Measurements from ENCODE around the gene PXDN.

- TF ChIP-seq, protein P1, sequence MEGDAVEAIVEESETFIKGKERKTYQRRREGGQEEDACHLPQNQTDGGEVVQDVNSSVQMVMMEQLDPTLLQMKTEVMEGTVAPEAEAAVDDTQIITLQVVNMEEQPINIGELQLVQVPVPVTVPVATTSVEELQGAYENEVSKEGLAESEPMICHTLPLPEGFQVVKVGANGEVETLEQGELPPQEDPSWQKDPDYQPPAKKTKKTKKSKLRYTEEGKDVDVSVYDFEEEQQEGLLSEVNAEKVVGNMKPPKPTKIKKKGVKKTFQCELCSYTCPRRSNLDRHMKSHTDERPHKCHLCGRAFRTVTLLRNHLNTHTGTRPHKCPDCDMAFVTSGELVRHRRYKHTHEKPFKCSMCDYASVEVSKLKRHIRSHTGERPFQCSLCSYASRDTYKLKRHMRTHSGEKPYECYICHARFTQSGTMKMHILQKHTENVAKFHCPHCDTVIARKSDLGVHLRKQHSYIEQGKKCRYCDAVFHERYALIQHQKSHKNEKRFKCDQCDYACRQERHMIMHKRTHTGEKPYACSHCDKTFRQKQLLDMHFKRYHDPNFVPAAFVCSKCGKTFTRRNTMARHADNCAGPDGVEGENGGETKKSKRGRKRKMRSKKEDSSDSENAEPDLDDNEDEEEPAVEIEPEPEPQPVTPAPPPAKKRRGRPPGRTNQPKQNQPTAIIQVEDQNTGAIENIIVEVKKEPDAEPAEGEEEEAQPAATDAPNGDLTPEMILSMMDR (conservative IDR thresholded peaks at IDR 0.05 in 1 of 2, IDR thresholded peaks at IDR 0.05 in 1 of 2; ENCODE audit: extremely low read depth in 1 of 2, insufficient read depth in 1 of 2, low read depth in 1 of 2, low read length in 2 of 2), result no peak
- TF ChIP-seq EZH2 (IDR thresholded peaks at IDR 0.05; ENCODE audit: borderline replicate concordance, low read length), result no peak
These were observed 68.0 kb downstream of the PXDN start for GRCh38 chr2:1676091-1676912.

Measured in mammary epithelial cell (primary cell).